ENCODE data around the gene NDUFS3.
"Not testable (repeated sequence)": the region's sequence is repeated elsewhere in the genome, so short reads cannot be mapped to it uniquely, and the experiment has no call there.

The NDUFS3 gene

DNA sequence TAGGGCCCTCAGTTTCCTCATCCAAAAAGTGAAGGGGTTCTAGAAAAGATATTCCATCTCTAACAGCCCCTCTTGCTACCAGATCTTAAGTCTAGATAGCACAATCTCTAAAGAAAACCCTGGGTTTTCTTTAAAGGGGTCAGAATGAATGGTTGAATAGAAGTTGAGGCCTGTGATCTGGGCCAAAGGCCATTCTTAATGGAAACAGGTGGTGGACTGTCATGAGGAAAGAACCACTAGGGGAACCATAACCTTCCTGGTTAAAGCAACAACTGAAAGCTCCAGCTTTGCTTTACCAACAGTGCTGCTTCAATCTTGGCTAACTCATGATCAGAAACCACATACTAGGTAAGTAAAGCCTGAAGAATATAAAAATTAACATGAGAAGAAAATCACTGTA lies 27.8 kb upstream of the NDUFS3 start:
- TF ChIP-seq, protein P1, sequence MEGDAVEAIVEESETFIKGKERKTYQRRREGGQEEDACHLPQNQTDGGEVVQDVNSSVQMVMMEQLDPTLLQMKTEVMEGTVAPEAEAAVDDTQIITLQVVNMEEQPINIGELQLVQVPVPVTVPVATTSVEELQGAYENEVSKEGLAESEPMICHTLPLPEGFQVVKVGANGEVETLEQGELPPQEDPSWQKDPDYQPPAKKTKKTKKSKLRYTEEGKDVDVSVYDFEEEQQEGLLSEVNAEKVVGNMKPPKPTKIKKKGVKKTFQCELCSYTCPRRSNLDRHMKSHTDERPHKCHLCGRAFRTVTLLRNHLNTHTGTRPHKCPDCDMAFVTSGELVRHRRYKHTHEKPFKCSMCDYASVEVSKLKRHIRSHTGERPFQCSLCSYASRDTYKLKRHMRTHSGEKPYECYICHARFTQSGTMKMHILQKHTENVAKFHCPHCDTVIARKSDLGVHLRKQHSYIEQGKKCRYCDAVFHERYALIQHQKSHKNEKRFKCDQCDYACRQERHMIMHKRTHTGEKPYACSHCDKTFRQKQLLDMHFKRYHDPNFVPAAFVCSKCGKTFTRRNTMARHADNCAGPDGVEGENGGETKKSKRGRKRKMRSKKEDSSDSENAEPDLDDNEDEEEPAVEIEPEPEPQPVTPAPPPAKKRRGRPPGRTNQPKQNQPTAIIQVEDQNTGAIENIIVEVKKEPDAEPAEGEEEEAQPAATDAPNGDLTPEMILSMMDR (IDR thresholded peaks at IDR 0.05) = peak; percentile 48
- TF ChIP-seq ZFX (IDR thresholded peaks at IDR 0.05; ENCODE audit: borderline replicate concordance) = no peak

DNA sequence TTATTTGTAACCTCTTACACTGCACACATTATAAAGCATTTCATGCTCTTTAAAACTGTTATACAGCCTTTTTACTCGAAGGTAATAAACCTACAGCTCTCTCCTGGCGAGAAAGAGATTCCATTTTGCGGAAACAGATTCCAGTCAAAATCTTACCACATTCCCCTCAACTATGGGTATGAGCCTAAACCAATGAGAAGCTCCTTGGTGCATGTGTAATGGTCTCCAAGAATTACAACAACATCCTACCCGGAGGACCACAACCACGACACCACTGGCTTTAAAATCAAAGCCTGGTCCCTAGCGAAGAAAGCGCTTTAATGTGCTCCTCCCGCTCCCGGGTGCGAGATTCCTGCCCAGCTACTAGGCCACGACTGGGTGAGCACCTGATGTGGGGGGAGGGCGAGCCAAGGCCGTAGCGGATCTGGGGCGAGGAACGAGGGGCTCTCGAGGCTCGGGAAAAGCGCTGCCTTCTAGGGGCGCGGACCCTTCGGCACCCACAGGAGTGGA lies 26.8 kb upstream of the NDUFS3 start:
- H3K27ac ChIP-seq = peak overlapping the region; percentile 81
- TF ChIP-seq, protein P1 (IDR thresholded peaks at IDR 0.05) = no peak
- TF ChIP-seq ZFX (IDR thresholded peaks at IDR 0.05; ENCODE audit: borderline replicate concordance) = no peak

More for the DNA sequence above, 27.8 kb upstream of the NDUFS3 start:
- peak overlapping the region; percentile 81 for H3K27ac ChIP-seq

DNA sequence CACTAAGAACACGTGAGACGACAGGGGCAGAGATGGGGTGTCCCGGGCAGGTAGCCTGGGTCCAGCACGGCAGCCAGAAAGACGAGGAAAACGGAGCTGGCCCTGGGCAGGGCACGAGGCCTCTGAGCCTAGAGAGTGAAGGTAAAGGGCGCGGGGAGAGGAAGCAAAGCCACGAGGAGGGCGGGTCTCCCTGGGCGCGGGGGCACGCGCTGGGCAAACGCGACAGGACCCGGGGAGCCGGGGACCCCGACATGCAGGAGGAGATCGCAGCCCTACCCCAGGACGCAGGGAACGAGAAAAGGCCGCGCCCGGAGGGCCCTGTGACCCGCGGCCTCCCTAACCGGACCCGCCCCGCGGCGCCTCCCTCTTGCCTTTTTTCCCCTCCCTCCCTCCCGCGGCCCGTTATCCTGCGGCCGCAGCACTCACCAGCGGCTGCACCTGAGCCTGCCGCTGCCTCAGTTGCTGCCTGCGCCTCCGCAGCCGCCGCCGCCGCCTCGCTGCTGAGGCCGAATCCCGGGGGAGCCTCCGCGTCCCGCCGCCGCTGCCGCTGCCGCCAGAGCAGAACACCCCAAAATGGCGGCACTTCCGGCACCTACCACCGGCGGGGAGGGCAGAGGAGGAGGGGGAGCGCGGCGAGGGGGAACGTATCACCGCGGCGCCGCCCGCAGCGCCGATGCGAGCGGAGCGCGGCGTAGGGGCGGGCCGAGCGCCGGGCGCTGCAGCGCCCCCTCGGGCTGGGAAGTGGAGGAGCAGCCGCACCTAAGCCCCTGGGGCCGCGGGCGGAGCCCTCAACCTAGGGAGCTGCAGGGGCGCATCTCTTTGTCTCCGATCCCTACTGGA lies 26.1 kb upstream of the NDUFS3 start, which contains the start of gene CELF1:
TSS of gene CELF1 (minus strand) at position 567 of the 840 bp plus-strand sequence. CDS start 53,609 bp downstream, outside the sequence.
- TF ChIP-seq ZFX (IDR thresholded peaks at IDR 0.05; ENCODE audit: borderline replicate concordance) = no peak
- TF ChIP-seq, protein P1 (IDR thresholded peaks at IDR 0.05) = peak; percentile 98
- peak within 1 kb of the TSS; percentile 81 for H3K27ac ChIP-seq

DNA sequence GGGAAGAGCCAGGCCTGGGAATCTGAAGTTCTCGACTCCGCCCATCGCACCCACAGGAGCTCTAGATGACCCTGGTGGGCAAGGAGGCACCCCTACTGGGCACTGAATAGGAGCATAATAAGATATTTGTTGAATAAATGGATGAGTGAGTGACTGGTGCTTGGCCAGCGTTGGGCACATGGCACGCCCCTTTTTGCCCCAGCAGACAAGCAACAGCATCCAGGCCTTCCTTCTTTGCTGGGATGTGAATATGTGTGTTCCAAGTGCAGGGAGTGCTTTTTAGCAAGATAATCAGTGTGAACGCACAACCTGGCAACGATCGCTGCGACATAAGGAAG lies 25.5 kb upstream of the NDUFS3 start:
- H3K27ac ChIP-seq = peak overlapping the region; percentile 81
- no peak for TF ChIP-seq ZFX (IDR thresholded peaks at IDR 0.05; ENCODE audit: borderline replicate concordance)
- TF ChIP-seq, protein P1 (IDR thresholded peaks at IDR 0.05) = peak; percentile 82

DNA sequence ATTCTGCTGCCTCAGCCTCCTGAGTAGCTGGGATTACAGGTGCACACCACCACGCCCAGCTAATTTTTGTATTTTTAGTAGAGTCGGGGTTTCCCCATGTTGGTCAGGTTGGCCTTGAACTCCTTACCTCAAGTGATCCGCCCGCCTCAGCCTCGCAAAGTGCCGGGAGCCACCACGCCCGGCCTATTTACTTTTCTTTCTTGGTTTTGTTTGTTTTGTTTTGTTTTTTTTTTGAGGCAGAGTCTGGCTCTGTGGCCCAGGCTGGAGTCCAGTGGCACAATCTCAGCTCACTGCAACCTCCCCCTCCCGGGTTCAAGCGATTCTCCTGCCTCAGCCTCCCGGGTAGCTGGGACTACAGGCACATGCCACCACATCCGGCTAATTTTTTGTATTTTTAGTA lies 21.9 kb upstream of the NDUFS3 start:
- H3K27ac ChIP-seq = not testable (repeated sequence)

DNA sequence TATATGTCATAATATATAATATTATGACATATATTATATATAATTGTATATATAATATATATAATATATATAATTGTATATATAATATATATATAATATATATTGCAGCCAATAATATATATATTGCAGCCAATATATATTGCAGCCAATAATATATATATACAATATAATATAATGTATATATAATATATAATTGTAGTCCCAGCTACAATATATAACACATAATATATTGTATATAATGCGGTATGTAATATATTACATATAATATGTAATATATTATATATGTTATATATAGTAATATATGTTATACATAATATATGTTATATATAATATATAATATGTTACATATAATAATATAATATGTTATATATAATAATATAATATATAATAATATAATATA lies 20.2 kb upstream of the NDUFS3 start:
- TF ChIP-seq, protein P1 (IDR thresholded peaks at IDR 0.05) = no peak
- TF ChIP-seq ZFX (IDR thresholded peaks at IDR 0.05; ENCODE audit: borderline replicate concordance) = no peak

DNA sequence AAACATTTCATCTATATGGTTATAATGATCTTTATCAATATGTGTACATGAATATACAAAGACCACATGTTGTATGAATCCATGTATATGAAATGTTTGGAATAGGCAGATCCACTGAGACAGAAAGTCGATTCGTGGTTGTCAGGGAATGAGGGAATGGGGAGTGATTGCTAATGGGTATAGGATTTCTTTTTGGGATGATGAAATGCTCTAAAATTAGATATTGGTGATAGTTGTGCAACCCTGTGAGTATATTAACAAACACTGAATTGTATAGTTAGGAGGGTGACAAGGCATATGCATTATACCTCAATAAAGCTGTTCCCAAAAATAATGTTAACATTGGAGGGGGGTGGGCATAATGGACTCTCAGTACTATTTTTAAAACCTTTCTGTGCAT lies 18.4 kb upstream of the NDUFS3 start:
- TF ChIP-seq ZFX (IDR thresholded peaks at IDR 0.05; ENCODE audit: borderline replicate concordance) = no peak
- TF ChIP-seq, protein P1 (IDR thresholded peaks at IDR 0.05) = no peak
- no peak overlapping the region for H3K27ac ChIP-seq

More for the DNA sequence above, 20.2 kb upstream of the NDUFS3 start:
- no peak overlapping the region for H3K27ac ChIP-seq

DNA sequence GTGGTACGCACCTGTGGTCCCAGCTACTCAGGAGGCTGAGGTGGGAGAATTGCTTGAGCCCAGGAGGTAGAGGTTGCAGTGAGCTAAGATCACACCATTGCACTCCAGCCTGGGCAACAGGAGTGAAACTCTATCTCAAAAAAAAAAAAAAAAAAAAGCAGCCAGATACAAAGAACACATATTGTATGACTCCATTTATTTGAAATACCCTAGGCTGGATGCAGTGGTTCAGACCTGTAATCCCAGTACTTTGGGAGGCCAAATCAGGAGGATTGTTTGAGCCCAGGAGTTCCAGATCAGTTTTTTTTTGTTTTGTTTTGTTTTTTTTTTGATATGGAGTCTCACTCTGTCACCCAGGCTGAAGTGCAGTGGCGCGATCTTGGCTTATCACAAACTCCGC lies 16.5 kb upstream of the NDUFS3 start:
- H3K27ac ChIP-seq = not testable (repeated sequence)

DNA sequence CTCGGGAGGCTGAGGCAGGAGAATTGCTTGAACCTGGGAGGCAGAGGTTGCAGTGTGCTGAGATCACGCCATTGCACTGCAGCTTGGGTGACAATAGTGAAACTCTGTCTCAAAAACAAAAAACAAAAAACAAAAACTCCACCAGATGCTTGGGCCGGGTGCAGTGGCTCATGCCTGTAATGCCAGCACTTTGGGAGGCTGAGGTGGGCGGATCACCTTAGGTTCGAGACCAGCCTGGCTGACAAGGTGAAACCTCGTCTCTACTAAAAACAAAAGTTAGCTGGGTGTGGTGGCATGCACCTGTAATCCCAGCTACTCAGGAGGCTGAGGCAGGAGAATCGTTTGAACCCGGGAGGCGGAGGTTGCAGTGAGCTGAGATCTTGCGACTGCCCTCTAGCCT lies 14.5 kb upstream of the NDUFS3 start:
- H3K27ac ChIP-seq = peak overlapping the region; percentile 84
